Effector memory CD8-positive, alpha-beta T cell (primary cell): ENCODE measurements around the gene TLL1.

Experiments used
- ATAC-seq: fragments of 150-1000 bp; cut with Tn5 transposase; replicated peaks from 2 replicates; pipeline ENCODE4 v1.10.0; 2021; ENCODE audit warnings: mild to moderate bottlenecking, moderate library complexity
- DNase-seq, 3 experiments: peaks; one replicate each; pipeline ENCODE4 v3.0.0; 2021
- H3K27ac Mint-ChIP-seq, 2 donors: one replicate each; pipeline ENCODE4 v1.8.0; 2022; ENCODE audit warnings: mild to moderate bottlenecking in 2 of 2, mixed read lengths in 2 of 2, moderate library complexity in 2 of 2
- H3K27me3 Mint-ChIP-seq, 2 donors: one replicate each; pipeline ENCODE4 v1.8.0; 2022; ENCODE audit warnings: mixed read lengths in 2 of 2
- H3K36me3 Mint-ChIP-seq: one replicate; pipeline ENCODE4 v1.8.0; 2022; ENCODE audit warnings: mild to moderate bottlenecking, moderate library complexity, mixed read lengths; ENCODE audit not compliant: insufficient read depth
- H3K4me1 Mint-ChIP-seq, 2 donors: one replicate each; pipeline ENCODE4 v1.8.0; 2022; ENCODE audit warnings: low read depth in 2 of 2, mixed read lengths in 2 of 2
- H3K4me3 Mint-ChIP-seq, 2 donors: one replicate each; pipeline ENCODE4 v1.8.0; 2022; ENCODE audit warnings: mild to moderate bottlenecking in 2 of 2, mixed read lengths in 2 of 2, moderate library complexity in 2 of 2
- H3K9me3 Mint-ChIP-seq, 2 donors: one replicate each; pipeline ENCODE4 v1.8.0; 2022; ENCODE audit warnings: mixed read lengths in 2 of 2

The TLL1 gene

GRCh38 chr4:165866019-165866650 is 6.9 kb upstream of the TLL1 start:
- DNase-seq (no peak), ATAC-seq (no peak)
- Mint-ChIP-seq H3K9me3 (no peaks in the 10 kb centered on the region), H3K27me3 (no peaks in the 10 kb centered on the region), H3K27ac (no peak overlapping the region), H3K36me3 (no peaks in the 10 kb centered on the region), H3K4me3 (no peak overlapping the region), H3K4me1 (no peaks in the 10 kb centered on the region)

- peaks cover 0 to 4% of the 10 kb centered on the region in 2 donors for H3K9me3 Mint-ChIP-seq
- H3K4me1 Mint-ChIP-seq = no peaks in the 10 kb centered on the region
These were observed 5.1 kb upstream of the TLL1 start for GRCh38 chr4:165867961-165868360.

GRCh38 chr4:165873298-165874071 is 448 bp downstream of the TLL1 start:
- ATAC-seq = no peak
- Mint-ChIP-seq H3K36me3 (peaks cover 3% of the 10 kb centered on the region), H3K4me1 (peaks cover 0 to 1% of the 10 kb centered on the region in 2 donors), H3K4me3 (no peak overlapping the region), H3K27ac (no peak overlapping the region), H3K9me3 (peaks cover 4 to 5% of the 10 kb centered on the region in 2 donors), H3K27me3 (peaks cover 25 to 43% of the 10 kb centered on the region in 2 donors)
- DNase-seq = no peak

More at GRCh38 chr4:165867961-165868360, 5.1 kb upstream of the TLL1 start:
- Mint-ChIP-seq H3K27ac (no peak overlapping the region), H3K4me3 (no peak overlapping the region), H3K36me3 (no peaks in the 10 kb centered on the region), H3K27me3 (peaks cover 7 to 14% of the 10 kb centered on the region in 2 donors)
- no peak for DNase-seq
- no peak for ATAC-seq

- DNase-seq (no peak), ATAC-seq (no peak)
- peaks cover 25 to 43% of the 10 kb centered on the region in 2 donors for H3K27me3 Mint-ChIP-seq
- no peak overlapping the region for H3K4me3 Mint-ChIP-seq
- peaks cover 3% of the 10 kb centered on the region for H3K36me3 Mint-ChIP-seq
- H3K27ac Mint-ChIP-seq = no peak overlapping the region
- H3K9me3 Mint-ChIP-seq = peaks cover 4 to 6% of the 10 kb centered on the region in 2 donors
- peaks cover 0 to 1% of the 10 kb centered on the region in 2 donors for H3K4me1 Mint-ChIP-seq
These were observed 1.2 kb downstream of the TLL1 start for GRCh38 chr4:165874072-165874790.

- DNase-seq = no peak
- Mint-ChIP-seq H3K36me3 (peaks cover 3% of the 10 kb centered on the region), H3K4me3 (no peak overlapping the region), H3K27ac (no peak overlapping the region), H3K9me3 (peaks cover 4 to 6% of the 10 kb centered on the region in 2 donors), H3K27me3 (peaks cover 25 to 43% of the 10 kb centered on the region in 2 donors), H3K4me1 (peaks cover 0 to 1% of the 10 kb centered on the region in 2 donors)
- ATAC-seq = no peak
These were observed 1.8 kb downstream of the TLL1 start for GRCh38 chr4:165874791-165875371.

- peaks cover 25 to 43% of the 10 kb centered on the region in 2 donors for H3K27me3 Mint-ChIP-seq
- H3K27ac Mint-ChIP-seq = no peak overlapping the region
- no peak for DNase-seq
- H3K4me1 Mint-ChIP-seq = peaks cover 0 to 1% of the 10 kb centered on the region in 2 donors
- peaks cover 4 to 6% of the 10 kb centered on the region in 2 donors for H3K9me3 Mint-ChIP-seq
- no peak for ATAC-seq
- H3K4me3 Mint-ChIP-seq = no peak overlapping the region
- peaks cover 3% of the 10 kb centered on the region for H3K36me3 Mint-ChIP-seq
These were observed 2.4 kb downstream of the TLL1 start for GRCh38 chr4:165875446-165875845.

GRCh38 chr4:165877286-165877685 is 4.2 kb downstream of the TLL1 start:
- H3K36me3 Mint-ChIP-seq = peaks cover 3% of the 10 kb centered on the region
- DNase-seq = no peak
- H3K4me1 Mint-ChIP-seq = peaks cover 0 to 1% of the 10 kb centered on the region in 2 donors

GRCh38 chr4:165879641-165880040 is 6.6 kb downstream of the TLL1 start:
- no peaks in the 10 kb centered on the region for H3K4me1 Mint-ChIP-seq
- H3K36me3 Mint-ChIP-seq = peaks cover 3% of the 10 kb centered on the region
- no peak overlapping the region for H3K4me3 Mint-ChIP-seq
- DNase-seq (no peak), ATAC-seq (no peak)
- H3K27me3 Mint-ChIP-seq = peaks cover 8 to 12% of the 10 kb centered on the region in 2 donors
- H3K9me3 Mint-ChIP-seq = peaks cover 0 to 12% of the 10 kb centered on the region in 2 donors
- no peak overlapping the region for H3K27ac Mint-ChIP-seq

More at GRCh38 chr4:165877286-165877685, 4.2 kb downstream of the TLL1 start:
- Mint-ChIP-seq H3K4me3 (no peak overlapping the region), H3K9me3 (peaks cover 4 to 12% of the 10 kb centered on the region in 2 donors), H3K27me3 (peaks cover 25 to 36% of the 10 kb centered on the region in 2 donors), H3K27ac (no peak overlapping the region)
- no peak for ATAC-seq

GRCh38 chr4:165894159-165894558 is 21.1 kb downstream of the TLL1 start:
- Mint-ChIP-seq H3K27me3 (no peaks in the 10 kb centered on the region), H3K4me1 (no peaks in the 10 kb centered on the region), H3K4me3 (no peak overlapping the region), H3K36me3 (no peaks in the 10 kb centered on the region), H3K27ac (no peak overlapping the region), H3K9me3 (peaks cover 3 to 17% of the 10 kb centered on the region in 2 donors)
- DNase-seq (no peak), ATAC-seq (no peak)

GRCh38 chr4:165905405-165906027 is 32.5 kb downstream of the TLL1 start:
- H3K27me3 Mint-ChIP-seq = no peaks in the 10 kb centered on the region
- DNase-seq = no peak
- no peak overlapping the region for H3K27ac Mint-ChIP-seq
- H3K4me3 Mint-ChIP-seq = no peak overlapping the region
- H3K4me1 Mint-ChIP-seq = no peaks in the 10 kb centered on the region
- peaks cover 4 to 7% of the 10 kb centered on the region in 2 donors for H3K9me3 Mint-ChIP-seq
- no peak for ATAC-seq
- no peaks in the 10 kb centered on the region for H3K36me3 Mint-ChIP-seq

- Mint-ChIP-seq H3K4me3 (no peak overlapping the region), H3K4me1 (no peaks in the 10 kb centered on the region), H3K27ac (no peak overlapping the region), H3K36me3 (no peaks in the 10 kb centered on the region), H3K9me3 (peaks cover 4 to 6% of the 10 kb centered on the region in 2 donors), H3K27me3 (no peaks in the 10 kb centered on the region)
- ATAC-seq (no peak), DNase-seq (no peak)
These were observed 33.2 kb downstream of the TLL1 start for GRCh38 chr4:165906272-165906671.

GRCh38 chr4:165909947-165910346 is 36.9 kb downstream of the TLL1 start:
- Mint-ChIP-seq H3K4me1 (no peaks in the 10 kb centered on the region), H3K27me3 (no peaks in the 10 kb centered on the region), H3K27ac (no peak overlapping the region), H3K4me3 (no peak overlapping the region), H3K36me3 (no peaks in the 10 kb centered on the region), H3K9me3 (peaks cover 4 to 8% of the 10 kb centered on the region in 2 donors)
- ATAC-seq (no peak), DNase-seq (no peak)

GRCh38 chr4:165915215-165915614 is 42.2 kb downstream of the TLL1 start:
- no peak overlapping the region for H3K27ac Mint-ChIP-seq
- H3K4me1 Mint-ChIP-seq = no peaks in the 10 kb centered on the region
- DNase-seq = no peak
- H3K4me3 Mint-ChIP-seq = no peak overlapping the region
- no peak for ATAC-seq
- no peaks in the 10 kb centered on the region for H3K27me3 Mint-ChIP-seq
- H3K9me3 Mint-ChIP-seq = peaks cover 2 to 8% of the 10 kb centered on the region in 2 donors
- no peaks in the 10 kb centered on the region for H3K36me3 Mint-ChIP-seq
